GM18498 (cell line): ENCODE results near the gene KCNQ1.

Experiments used
- ATAC-seq: cut with Tn5 transposase; IDR thresholded peaks from one replicate; pipeline ENCODE4 v1.9.1; 2021; ENCODE audit warnings: mild to moderate bottlenecking, moderate library complexity; ENCODE audit not compliant: unreplicated experiment

Gene KCNQ1

DNA sequence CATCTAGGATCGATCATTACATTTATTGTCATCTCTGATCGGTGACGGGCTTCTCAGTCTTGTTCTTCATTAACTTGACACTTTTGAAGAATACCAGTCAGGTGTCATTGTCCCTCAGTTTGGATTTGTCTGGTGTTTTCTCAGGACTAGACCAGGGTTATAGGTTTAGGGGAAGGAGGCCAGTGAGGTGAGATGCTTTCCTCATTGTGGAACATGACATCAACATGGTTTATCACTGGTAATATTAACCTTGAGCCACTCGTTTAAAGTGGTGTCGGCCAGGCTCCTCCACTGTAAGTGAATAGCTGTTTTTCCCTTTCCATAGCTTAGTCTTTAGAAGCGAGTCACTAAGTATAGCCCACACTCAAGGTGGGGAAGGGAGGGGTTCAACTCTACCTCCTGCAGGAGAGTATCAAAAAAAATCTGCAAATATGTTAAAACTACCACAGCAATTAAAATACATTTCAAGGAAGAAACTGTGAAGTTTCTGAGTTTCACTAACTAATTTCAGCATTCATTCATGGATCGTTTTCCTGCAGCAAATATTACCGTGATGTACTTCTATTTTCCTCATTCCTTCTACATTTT, 213.0 kb downstream of the KCNQ1 start:
- no peak for ATAC-seq

DNA sequence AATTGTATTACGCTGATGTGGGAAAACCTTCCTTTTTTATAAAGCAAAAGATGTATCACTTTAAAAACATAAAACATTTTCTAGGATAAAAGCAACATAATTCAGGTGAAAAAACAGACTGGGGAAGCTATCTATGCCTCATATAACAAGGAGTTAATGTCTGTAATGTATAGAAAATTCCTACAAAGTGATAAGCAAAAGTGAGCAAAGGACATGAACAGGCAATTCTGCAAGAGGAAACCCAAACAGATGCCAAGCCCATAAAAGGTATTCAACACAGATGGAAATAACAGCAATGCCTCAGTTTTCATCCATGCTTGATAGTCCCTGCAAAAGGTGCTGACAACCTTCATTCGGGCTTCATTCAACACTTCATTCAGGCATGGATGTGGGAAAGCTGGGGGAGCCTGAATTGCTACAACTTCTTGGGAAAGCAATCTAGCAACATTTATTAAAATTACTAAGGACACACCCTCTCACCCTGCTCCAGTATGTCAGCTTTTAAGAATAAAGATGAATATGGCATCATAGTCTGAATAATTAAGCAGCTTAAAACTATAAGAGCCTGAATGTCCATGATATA, 215.6 kb downstream of the KCNQ1 start:
- no peak for ATAC-seq

DNA sequence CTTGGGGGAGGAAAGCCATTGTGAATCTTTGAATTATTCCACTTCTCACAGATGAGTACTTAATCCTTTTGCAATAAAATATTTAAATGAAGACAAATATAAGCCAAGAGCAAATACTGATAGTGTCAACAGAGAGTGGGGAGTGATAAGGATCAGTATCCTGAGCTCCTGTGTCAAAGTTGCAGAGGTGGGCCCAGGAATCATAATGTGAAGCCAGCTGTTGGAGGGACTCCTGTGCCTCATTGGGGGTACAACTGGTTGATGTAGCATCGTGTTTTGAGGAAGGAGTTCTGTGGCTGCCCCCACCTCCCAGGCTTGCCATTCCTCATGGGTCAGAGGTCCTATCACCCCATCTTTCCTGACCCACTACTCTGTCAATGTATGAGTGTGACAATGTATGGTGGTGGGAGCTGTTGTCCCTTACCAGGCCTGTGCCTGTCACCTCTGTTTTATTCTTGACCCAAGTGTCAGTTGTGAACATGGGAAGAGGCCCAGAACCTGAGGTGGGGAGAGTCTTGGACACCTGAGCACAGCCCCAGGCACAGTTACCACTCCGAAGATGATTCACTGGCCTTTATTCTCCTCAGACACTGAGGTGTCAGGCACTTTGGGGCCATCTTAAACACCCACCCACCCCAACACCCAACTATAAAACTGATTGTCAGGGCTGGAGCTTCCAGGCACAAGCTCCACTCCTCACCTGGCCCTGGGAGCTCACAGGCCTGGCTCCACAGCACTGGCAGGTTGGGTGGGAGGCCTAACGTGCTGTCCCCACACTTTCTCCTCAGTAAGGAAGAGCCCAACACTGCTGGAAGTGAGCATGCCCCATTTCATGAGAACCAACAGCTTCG, 216.6 kb downstream of the KCNQ1 start:
- ATAC-seq: no peak

DNA sequence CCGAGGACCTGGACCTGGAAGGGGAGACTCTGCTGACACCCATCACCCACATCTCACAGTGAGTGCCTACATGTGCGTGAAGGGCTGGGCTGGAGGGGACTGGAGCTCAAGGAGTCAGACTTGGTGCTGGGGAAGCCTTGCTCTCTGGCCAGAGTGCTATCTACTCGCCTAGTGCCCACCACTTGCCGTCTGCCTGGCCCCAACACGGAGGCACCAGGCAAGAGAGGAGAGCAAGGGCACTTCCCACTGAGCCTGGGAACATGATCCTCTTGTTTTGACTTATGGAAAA, 217.2 kb downstream of the KCNQ1 start:
- ATAC-seq: no peak

DNA sequence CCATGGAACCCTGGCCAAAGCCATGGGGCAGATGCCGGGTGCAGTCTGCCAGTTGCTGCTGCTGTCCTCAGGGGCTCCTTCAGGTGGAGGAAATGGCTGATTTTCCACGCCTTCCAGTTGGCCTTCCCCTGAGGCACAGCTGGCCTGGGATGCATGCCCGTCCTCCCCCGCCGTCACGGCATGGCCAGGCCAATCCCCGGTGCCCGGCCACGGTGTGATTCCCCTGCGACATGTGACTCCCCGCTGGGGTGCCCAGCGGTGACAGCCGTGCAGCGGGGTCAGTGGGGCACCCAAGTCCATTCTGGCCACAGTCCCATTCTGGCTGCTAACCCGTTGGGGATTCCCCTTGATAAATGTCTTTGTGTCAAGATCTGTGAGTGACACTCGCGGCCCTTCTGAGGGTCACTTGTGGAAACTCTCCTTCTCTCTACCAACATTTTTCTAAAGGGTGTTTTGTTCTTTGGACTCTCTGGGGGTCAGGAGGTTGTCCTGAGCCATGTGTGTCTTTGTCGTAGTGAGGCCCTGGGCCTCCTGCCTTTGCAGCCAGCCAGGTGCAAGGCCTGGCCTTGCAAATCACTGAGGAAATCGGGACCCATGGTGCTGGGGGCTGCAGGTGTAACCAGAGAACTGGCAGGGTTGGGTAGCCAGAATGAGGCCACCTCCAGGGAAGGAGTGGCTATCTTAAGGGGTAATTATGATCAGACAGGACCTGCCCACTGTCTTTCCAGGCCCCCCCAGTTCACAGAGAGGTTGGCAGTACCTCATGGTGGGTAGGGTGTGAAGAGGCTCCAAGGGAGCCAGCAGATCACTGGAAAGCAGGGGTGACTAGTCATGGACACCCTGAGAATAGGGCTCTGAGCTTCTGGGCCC, 217.9 kb downstream of the KCNQ1 start:
- ATAC-seq: no peak

DNA sequence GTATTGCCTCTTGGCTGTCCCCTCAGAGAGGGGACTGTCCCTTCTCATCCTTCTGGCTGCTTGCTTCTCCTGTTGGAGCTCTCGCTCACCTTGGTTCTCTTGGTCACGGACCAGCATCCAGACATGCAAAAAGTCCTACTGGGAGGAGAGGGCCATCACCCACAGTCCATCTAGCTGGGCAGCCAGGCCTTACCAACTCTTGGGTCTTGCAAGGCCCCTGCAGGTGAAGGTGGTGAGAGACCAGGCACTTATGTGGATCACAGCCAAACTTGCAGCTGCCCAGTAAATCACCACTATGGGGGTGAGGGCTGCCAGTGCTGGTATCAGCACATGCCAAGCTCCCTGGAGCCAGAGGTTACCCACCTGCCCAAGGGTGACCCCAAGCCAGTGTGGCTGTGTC, 218.7 kb downstream of the KCNQ1 start:
- no peak for ATAC-seq

DNA sequence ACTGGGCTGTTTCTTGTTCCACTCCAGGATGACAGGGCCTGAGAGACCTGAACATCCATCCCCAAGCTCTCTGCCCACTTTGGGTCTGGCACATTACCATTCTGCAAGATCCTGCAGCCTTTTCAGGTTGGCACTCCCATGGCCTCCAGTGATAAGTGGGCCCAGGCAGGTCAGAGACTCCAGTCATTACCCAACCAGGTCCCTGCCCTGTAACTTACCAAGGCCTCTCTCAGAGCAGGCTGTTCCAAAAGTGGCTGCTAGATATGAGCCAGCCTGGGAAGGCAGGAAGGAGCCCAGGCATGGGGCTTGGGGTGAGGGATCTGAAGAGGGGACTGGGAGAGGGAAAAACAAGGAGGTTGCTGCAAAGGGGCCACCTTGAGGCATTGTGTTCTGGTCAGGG, 219.1 kb downstream of the KCNQ1 start:
- no peak for ATAC-seq

DNA sequence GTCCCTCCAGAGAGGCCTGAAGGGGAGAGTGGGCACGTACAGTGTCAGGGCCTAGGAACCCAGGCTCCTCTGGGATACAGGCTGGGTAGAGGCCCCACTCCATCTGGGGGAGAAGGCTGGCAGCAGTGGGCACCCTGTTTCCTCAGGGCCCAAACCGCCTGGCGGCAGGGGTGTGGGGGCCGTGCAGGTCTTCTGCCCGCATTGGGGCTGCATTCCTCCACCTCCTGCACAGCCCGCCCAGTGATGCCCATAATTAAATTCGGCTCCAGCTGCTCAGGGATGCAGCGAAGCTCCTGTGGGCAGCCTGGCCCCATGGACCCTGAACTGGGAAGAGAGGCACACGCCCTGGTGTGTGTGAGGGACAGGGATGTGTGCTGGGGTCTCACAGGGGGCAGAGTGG, 219.6 kb downstream of the KCNQ1 start:
- ATAC-seq: no peak

DNA sequence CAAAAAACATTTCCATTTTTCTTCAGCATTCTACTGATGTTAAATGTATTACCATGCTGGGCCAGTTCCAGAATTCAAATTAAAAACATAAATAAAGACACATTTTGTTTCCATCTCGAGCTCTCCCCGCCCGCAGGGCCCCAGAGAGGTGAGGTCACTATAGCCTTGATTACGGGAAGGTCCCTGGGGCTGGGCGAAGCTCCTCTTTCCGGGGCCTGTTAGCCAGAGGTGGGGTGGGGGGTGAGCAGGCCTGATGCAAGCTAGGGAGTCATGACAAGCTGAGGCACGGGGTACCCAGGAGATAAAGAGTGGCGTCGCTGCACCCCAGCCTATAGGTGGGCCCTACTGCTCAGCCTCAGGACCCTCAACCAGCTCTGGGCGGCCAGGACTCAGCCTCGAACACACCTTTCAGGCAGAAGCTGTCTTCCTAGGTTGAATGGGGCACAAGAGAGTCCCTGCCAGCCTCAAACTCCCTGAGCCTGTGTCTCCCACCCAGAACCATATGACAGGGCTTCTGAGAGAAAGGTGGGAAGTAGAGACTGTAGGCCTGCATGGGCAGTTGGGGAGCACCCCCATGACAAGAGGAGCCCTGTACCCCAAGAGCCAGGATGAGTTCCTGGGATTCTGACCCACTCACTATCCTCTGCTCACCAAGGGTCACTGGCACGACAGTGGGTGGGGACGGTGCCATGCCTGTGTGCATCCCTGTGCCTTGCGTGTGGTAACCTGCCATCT, 220.2 kb downstream of the KCNQ1 start:
- ATAC-seq: no peak

DNA sequence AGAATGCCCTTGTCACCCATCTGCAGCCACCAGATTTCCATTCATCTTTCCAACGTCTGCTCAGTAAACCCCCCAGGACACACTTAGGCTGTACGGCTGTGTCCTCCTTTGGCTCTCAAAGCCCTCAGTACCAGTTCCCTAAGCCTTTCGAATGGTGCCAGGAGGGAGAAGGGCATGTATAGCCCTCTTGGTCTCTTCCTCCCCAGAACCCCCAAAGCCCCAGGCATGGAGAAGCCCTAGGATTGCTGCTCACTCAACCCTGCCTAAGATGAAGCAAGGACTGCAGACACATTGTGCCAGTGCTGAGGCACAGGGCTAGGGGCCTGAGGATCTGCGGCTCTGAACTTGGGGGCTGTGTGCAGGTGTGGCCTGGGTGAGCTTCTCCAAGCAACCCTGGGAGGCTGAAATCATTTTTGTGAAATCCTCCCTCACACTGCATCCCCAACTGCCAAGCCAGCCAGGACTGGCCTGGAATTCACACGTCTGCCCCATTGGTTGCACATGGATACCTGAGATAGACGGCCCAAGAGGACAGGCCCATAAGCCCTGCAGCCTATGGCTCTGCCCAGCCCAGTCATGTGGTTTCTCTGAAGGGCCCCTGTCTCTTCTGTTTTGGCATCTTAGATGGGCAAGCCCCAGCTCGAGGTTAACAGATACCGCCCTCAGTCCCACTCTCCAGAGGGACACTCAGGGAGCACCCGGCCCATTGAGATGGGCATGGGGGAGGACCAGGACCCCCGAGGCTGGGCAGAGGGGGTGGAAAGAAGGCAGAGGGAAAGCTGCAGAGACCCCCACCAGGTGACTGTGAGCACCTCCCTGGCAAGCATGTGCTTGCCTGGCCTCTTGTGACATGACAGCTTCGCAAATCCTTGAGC, 221.0 kb downstream of the KCNQ1 start:
- no peak for ATAC-seq

DNA sequence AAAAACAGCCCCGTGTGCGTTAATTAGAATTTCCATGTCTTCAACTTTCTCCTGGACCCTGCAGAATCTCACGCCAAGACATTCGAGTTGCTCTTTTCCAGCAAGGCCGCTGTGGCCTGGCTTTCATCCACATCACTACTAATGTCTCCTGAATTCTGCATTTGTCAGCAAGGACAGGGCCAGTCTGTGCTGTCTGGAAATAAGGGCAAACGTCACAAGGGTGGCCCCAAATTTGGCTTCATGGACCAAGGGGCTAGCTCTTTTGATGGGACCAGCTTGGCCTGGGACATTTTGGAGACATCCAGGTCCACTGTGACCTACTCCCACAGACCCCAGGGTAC, 221.6 kb downstream of the KCNQ1 start:
- no peak for ATAC-seq

DNA sequence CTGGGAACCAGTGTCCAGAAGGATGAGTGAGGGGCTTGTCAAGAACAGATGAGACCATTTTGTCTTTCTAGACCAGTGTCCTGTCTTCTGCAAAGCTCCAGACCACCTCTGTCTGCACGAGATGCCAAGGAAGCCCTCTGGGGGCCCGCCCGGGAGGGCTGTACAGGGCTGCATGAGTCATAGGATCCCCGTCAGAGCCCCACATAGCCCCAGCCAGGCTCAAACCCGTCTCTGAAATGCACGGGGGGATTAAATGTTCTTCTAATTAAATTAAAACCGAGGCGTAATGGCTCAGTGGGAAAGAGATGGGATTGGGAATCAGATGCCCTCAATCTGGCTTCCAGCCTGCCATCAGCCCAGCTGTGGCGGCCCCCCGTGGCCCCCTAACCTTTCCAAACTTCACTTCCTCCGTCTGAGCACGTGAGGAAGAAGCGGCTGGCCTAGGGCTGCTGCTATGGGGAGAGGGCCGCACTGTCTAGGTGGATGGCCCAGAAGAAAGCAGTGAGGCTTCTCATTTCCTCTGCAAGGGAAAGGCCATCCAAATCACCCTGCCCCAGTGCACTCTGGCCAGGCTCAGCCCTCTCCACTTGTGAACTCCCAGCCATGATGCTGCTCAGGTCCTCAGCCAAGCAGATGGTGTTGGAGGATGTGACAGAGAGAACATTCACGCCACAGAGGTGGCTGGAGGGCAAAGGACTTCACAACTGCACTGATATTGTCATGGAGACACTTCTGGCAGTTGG, 222.2 kb downstream of the KCNQ1 start:
- ATAC-seq: no peak

DNA sequence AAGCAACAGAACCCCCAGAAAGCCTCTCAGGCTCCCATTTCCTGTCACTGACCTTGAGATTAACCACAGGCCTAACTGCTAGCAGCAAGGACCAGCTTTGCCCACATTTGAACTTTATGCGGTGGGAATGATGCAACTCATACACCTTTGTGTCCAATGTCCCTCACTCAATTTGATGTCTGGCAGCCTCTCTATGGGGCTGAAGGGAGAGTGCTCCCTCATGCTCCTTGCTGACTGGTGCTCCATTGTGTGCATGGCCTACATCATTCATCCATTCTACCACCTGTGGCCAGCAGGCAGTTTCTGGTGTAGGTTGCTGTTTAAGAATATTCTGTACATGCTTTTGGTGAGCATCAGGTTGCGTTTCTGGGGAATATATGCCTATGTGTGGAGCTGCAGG, 223.1 kb downstream of the KCNQ1 start:
- ATAC-seq: no peak

DNA sequence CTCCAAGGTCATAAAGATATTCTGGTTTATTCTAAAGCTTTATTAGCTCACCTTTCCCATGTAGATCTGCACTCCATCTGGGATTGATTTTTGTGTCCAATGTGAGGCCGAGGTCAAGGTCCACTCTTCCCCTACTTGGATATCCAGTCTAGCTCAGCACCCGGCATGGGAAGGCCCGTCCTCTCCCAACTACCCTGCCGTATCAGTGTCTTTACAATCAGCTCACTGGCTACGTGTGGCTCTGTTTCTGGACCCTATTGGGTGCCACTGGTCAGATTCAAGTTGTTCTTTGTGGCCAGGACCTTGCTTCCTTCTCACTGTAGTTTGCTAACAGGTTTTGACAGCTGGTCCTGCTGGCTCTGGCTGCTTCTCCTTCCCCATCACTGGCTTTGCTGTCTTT, 224.1 kb downstream of the KCNQ1 start:
- ATAC-seq: no peak

DNA sequence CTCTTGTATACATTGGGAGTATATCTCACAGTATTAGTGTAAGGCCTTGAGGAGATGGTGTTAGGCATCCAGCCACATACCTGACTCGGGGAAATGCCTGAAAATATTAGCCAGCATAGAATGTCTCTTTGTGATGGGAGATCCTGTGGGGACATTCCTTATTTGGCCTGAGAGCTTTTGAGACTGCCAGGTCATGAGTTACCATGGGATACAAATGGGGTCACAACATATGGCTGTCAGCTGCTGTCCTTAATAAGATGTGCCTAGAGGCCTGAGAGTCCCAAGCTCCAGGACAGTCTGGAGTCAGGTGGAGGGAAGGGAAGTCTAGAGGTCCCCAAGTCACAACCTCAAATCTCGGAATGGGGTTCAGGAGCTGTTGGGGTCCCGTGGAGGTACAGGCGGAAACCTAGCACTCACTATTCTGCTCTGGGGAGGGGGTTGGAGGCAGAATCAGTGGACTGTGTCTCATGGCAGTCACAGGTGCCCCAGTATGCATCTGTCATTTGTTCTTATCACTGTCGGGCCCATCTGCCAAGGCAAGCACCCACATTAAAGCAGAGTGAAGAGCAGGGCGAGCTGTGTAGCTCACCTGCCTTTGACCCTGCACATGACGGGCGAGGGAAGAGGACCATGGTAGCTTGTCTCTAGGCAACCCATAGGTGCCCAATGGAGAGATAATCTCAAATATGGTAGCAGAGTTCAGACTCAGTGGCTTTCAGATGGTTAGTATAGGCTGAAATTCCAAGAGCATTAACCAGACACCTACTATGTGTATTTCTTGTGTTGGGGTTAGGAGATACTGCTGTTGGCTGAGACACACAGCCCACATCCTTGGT, 225.0 kb downstream of the KCNQ1 start:
- ATAC-seq: no peak

DNA sequence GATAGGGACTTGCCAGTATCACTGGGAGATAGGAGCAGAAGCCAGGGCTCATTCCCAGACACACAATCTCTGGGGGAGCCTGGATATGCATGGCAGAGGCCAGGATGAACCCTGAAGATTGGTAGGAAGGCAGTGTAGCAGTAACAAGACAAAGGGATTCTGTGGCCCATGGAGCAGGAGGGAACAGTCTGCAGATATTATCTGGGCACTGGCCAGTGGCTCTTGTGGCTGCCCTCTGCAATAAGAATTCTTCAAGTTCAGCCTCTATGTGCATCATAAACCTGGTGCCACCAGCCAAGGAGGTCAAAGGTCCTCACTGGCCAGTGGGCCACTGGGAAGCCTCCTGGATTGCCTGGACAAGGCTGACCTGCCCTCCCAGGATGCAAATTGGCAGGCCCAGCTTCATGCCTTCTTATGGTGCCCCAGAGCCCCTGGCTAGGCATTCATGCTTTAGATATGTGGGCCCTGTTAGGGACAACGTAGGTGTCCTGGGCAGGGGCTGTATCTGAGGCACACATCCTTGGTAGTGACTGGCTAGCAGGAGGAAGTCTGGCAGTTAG, 225.8 kb downstream of the KCNQ1 start:
- no peak for ATAC-seq

DNA sequence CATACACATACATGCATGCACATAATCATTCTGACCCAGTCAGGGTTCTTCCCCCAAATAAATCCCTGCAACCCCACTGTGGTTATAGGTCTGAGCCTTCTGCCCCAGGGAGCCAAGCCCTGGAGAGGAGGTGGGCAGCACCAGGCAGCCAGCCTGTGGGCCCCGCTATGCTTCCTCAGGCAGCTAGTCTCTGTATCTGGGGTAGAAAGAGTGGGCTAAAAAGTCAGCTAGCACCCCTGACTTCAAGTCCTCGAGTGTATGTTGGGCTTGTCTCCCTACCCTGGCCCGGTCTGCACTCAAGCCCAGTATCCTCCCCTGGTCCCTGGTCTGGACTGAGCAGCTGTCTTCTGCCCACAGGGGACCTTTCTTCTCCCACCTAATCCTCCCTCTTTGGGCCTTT, 226.9 kb downstream of the KCNQ1 start:
- ATAC-seq: no peak

DNA sequence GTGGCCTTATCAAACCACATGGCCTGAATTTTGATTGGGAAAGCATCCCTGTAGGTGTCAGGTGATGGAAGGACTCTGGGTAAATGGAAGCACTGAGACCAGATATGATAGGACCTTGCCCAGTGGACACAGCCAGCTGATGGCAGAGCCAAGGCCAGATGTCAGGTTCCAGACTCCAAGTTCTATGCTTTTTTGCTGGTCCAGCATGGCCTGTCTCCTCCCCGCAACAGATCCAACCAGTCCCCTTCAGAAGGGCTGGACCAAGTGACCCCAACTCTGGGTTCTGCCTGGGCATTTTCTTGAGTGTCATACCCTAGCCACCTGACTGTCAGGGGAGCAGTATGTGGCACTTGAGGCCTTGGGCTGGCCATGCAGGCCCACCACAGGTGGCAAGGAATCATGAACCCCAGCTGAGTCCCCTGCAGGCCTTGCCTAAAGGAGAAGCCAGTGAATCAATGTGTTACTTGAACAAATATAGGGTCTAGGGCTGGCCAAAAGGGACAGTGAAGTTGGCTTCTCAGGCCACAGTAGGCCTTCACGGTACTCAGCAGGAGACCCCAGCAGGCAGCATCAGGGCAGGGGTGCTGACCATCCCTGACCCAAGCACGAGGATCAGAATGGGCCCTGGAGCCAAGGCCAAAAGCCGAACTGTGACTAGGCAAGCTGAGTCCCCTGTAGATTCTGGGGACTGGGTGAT, 227.9 kb downstream of the KCNQ1 start:
- ATAC-seq: no peak
